Measurements from ENCODE around the gene CNIH3. TPM values are rescaled to one million over a fixed set of nuclear protein-coding genes. Genes with fewer than 3 reads are reported as not detected.

The CNIH3 gene
- total and polyA plus RNA-seq, 2 donors (not counting 1 experiment from before 2014, with no cell fraction given): 0.72 to 1.8 TPM

DNA sequence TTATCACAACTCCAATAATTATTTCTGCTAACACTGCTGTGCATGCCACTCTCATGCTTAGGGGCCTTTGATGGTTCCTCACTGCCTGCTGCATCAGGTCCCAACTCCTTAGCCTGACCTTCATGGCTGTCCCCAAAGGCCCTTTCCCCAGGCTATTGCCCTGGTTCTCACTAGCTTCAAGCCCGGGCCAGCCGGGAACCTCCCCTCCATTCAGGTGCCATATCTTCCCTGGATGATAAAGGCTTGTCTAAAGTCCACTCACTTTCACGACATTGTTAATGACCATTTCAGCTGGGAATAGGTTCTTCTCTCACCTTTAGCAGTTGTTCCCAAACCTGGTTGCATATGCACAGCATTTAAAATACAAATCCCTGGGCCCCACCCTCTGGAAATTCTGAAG lies 95.8 kb downstream of the CNIH3 start:
- Histone ChIP-seq H3K9ac (ENCODE audit: low read length) (no peak overlapping the region), H3K9me3 (ENCODE audit: control extremely low read depth in 1 of 3, control insufficient read depth in 2 of 3, insufficient read depth in 1 of 3, low read length in 2 of 3) (no peaks in the 10 kb centered on the region), H2AFZ (ENCODE audit: insufficient read depth, low read depth, low read length, poor library complexity, severe bottlenecking) (no peak overlapping the region), H3K79me2 (ENCODE audit: control insufficient read depth, insufficient read depth, low read length) (no peaks in the 10 kb centered on the region), H3K4me1 (ENCODE audit: control insufficient read depth in 2 of 2, insufficient read depth in 2 of 2, low read length in 2 of 2) (no peaks in the 10 kb centered on the region), H4K20me1 (ENCODE audit: control insufficient read depth, insufficient read depth, low read length, poor library complexity, severe bottlenecking) (no peaks in the 10 kb centered on the region), H3K36me3 (replicated peaks in 1 of 2; ENCODE audit: control extremely low read depth in 1 of 2, control insufficient read depth in 1 of 2, extremely low read depth in 1 of 2, insufficient read depth in 2 of 2, low read length in 1 of 2) (no peaks in the 10 kb centered on the region), H3K27me3 (replicated peaks in 1 of 4; ENCODE audit: control extremely low read depth in 1 of 4, control insufficient read depth in 3 of 4, insufficient read depth in 4 of 4, low read length in 3 of 4) (no peaks in the 10 kb centered on the region), H3K4me3 (ENCODE audit: control extremely low read depth in 1 of 5, extremely low read depth in 1 of 5, insufficient read depth in 1 of 5, low read depth in 2 of 5, low read length in 4 of 5) (no peak overlapping the region), H3K27ac (ENCODE audit: low read length in 2 of 2) (no peak overlapping the region), H3K4me2 (replicated peaks; ENCODE audit: low read depth, low read length, poor library complexity, severe bottlenecking) (no peak overlapping the region)
- Mint-ChIP-seq H3K9me3 (ENCODE audit: insufficient read depth) (no peaks in the 10 kb centered on the region), H3K4me3 (no peak overlapping the region), H3K27ac (no peak overlapping the region), H3K27me3 (peaks cover 5% of the 10 kb centered on the region), H3K4me1 (no peaks in the 10 kb centered on the region)
- CTCF ChIA-PET: no interaction called here
- ATAC-seq (ENCODE audit: low read depth): no peak
- no peak for DNase-seq
- intact Hi-C loops (cut with micrococcal nuclease): no loop called here
- POLR2A ChIA-PET: no interaction called here
- 90% methylated on average over 3 of the region's 3 CpGs for WGBS (ENCODE audit: insufficient coverage)
- no peak for TF ChIP-seq EZH2 (IDR thresholded peaks at IDR 0.05; ENCODE audit: borderline replicate concordance, insufficient read depth, low read depth, low read length, poor library complexity, severe bottlenecking)
- TF ChIP-seq, protein P1, sequence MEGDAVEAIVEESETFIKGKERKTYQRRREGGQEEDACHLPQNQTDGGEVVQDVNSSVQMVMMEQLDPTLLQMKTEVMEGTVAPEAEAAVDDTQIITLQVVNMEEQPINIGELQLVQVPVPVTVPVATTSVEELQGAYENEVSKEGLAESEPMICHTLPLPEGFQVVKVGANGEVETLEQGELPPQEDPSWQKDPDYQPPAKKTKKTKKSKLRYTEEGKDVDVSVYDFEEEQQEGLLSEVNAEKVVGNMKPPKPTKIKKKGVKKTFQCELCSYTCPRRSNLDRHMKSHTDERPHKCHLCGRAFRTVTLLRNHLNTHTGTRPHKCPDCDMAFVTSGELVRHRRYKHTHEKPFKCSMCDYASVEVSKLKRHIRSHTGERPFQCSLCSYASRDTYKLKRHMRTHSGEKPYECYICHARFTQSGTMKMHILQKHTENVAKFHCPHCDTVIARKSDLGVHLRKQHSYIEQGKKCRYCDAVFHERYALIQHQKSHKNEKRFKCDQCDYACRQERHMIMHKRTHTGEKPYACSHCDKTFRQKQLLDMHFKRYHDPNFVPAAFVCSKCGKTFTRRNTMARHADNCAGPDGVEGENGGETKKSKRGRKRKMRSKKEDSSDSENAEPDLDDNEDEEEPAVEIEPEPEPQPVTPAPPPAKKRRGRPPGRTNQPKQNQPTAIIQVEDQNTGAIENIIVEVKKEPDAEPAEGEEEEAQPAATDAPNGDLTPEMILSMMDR (IDR thresholded peaks at IDR 0.05): no peak

DNA sequence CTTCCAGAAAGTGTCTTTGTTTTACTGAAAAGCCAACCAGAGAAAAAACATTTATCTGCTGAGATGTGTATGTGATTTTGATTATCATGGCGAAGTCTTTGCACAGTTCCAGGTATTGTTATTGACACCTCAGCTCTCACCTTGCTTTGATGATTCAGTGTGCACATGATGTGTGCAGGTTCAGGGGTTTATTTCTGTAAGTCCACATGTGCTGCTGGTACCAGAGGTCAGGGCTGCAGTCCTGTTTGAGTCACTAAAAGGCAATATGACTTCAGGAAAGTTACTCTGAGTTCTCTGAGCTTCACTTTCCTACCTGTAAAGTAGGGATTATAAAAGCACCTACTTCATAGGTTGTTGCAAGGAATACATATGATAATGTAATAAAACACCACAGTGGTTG lies 97.1 kb downstream of the CNIH3 start:
- Histone ChIP-seq H3K27me3 (replicated peaks in 1 of 4; ENCODE audit: control extremely low read depth in 1 of 4, control insufficient read depth in 3 of 4, insufficient read depth in 4 of 4, low read length in 3 of 4) (no peaks in the 10 kb centered on the region), H3K4me2 (replicated peaks; ENCODE audit: low read depth, low read length, poor library complexity, severe bottlenecking) (no peak overlapping the region), H3K27ac (ENCODE audit: low read length in 2 of 2) (no peak overlapping the region), H2AFZ (ENCODE audit: insufficient read depth, low read depth, low read length, poor library complexity, severe bottlenecking) (no peak overlapping the region), H3K9ac (ENCODE audit: low read length) (no peak overlapping the region), H3K4me3 (ENCODE audit: control extremely low read depth in 1 of 5, extremely low read depth in 1 of 5, insufficient read depth in 1 of 5, low read depth in 2 of 5, low read length in 4 of 5) (no peak overlapping the region), H3K4me1 (ENCODE audit: control insufficient read depth in 2 of 2, insufficient read depth in 2 of 2, low read length in 2 of 2) (no peaks in the 10 kb centered on the region), H4K20me1 (ENCODE audit: control insufficient read depth, insufficient read depth, low read length, poor library complexity, severe bottlenecking) (no peaks in the 10 kb centered on the region), H3K79me2 (ENCODE audit: control insufficient read depth, insufficient read depth, low read length) (no peaks in the 10 kb centered on the region), H3K9me3 (ENCODE audit: control extremely low read depth in 1 of 3, control insufficient read depth in 2 of 3, insufficient read depth in 1 of 3, low read length in 2 of 3) (no peaks in the 10 kb centered on the region), H3K36me3 (replicated peaks in 1 of 2; ENCODE audit: control extremely low read depth in 1 of 2, control insufficient read depth in 1 of 2, extremely low read depth in 1 of 2, insufficient read depth in 2 of 2, low read length in 1 of 2) (no peaks in the 10 kb centered on the region)
- intact Hi-C loops (cut with micrococcal nuclease): no loop called here
- CTCF ChIA-PET: no interaction called here
- Mint-ChIP-seq H3K27ac (no peak overlapping the region), H3K4me1 (no peaks in the 10 kb centered on the region), H3K4me3 (no peak overlapping the region), H3K27me3 (peaks cover 10% of the 10 kb centered on the region), H3K9me3 (ENCODE audit: insufficient read depth) (no peaks in the 10 kb centered on the region)
- POLR2A ChIA-PET: no interaction called here
- TF ChIP-seq EZH2 (IDR thresholded peaks at IDR 0.05; ENCODE audit: borderline replicate concordance, insufficient read depth, low read depth, low read length, poor library complexity, severe bottlenecking): no peak
- TF ChIP-seq, protein P1 (IDR thresholded peaks at IDR 0.05): no peak
- WGBS (ENCODE audit: insufficient coverage): 73% methylated on average over 1 of the region's 1 CpG
- ATAC-seq (ENCODE audit: low read depth) (no peak), DNase-seq (no peak)

Measured in B cell (primary cell).